CD4-positive, alpha-beta memory T cell (primary cell): ENCODE data around the gene KCNK4. TPM values are rescaled to one million over a fixed set of nuclear protein-coding genes. Genes with fewer than 3 reads are reported as not detected.
"Not testable (repeated sequence)": the region's sequence is repeated elsewhere in the genome, so short reads cannot be mapped to it uniquely, and the experiment has no call there.

ENCODE experiments used
- CTCF ChIA-PET: fragments of 350-600 bp; sonication (Branson Sonifier 250); formaldehyde crosslinking; loops from one replicate; lab custom pipeline; 2021; ENCODE audit warnings: inconsistent platforms; ENCODE audit not compliant: partially characterized antibody; lab: Charles Lee
- POLR2A ChIA-PET: fragments of 350-600 bp; sonication (Branson Sonifier 250); formaldehyde crosslinking; loops from one replicate; lab custom pipeline; 2021; ENCODE audit not compliant: partially characterized antibody; lab: Charles Lee
- DNase-seq, 5 donors: peaks; one replicate each; pipeline versions ENCODE4 v3.0.0 to v3.0.0-alpha.2; 2020 to 2022; ENCODE audit warnings: mixed read lengths in 1 of 5
- H3K27ac ChIP-seq: one replicate; pipeline ENCODE4 v1.7.0; 2013; ENCODE audit warnings: low read depth, low read length
- H3K27me3 ChIP-seq: 2 replicates; pipeline ENCODE4 v1.7.0; 2013; ENCODE audit warnings: mild to moderate bottlenecking, low read length, moderate library complexity; ENCODE audit not compliant: insufficient read depth
- H3K36me3 ChIP-seq: 2 replicates; pipeline ENCODE4 v1.7.0; 2013; ENCODE audit warnings: mild to moderate bottlenecking, low read length, moderate library complexity; ENCODE audit not compliant: insufficient read depth
- H3K4me1 ChIP-seq: 2 replicates; pipeline ENCODE4 v1.7.0; 2013; ENCODE audit warnings: mild to moderate bottlenecking, low read length, moderate library complexity; ENCODE audit not compliant: insufficient read depth
- H3K4me3 ChIP-seq, 2 donors: one replicate each; pipeline ENCODE4 v1.7.0; 2013; ENCODE audit warnings: low read length in 2 of 2, mild to moderate bottlenecking in 1 of 2
- H3K9me3 ChIP-seq, 2 donors: one replicate each; pipeline ENCODE4 v1.7.0; 2013; ENCODE audit warnings: low read length in 2 of 2, control low read depth in 1 of 2; ENCODE audit not compliant: control insufficient read depth in 1 of 2
- H3K27ac Mint-ChIP-seq, 7 donors: one replicate each; pipeline ENCODE4 v1.8.0; 2020 to 2021; ENCODE audit warnings: mixed read lengths in 7 of 7, mild to moderate bottlenecking in 6 of 7, inconsistent platforms in 3 of 7, moderate library complexity in 3 of 7
- H3K27me3 Mint-ChIP-seq, 2 donors: one replicate each; pipeline ENCODE4 v1.8.0; 2020 to 2021; ENCODE audit warnings: mixed read lengths in 2 of 2
- H3K36me3 Mint-ChIP-seq, 2 donors: one replicate each; pipeline ENCODE4 v1.8.0; 2020 to 2021; ENCODE audit warnings: mixed read lengths in 2 of 2, inconsistent platforms in 1 of 2, mild to moderate bottlenecking in 1 of 2
- H3K4me1 Mint-ChIP-seq, 4 donors: one replicate each; pipeline ENCODE4 v1.8.0; 2020 to 2021; ENCODE audit warnings: mixed read lengths in 4 of 4, mild to moderate bottlenecking in 1 of 4
- H3K4me3 Mint-ChIP-seq, 8 donors: one replicate each; pipeline ENCODE4 v1.8.0; 2020 to 2021; ENCODE audit warnings: mixed read lengths in 8 of 8, mild to moderate bottlenecking in 7 of 8, moderate library complexity in 6 of 8, inconsistent platforms in 3 of 8
- H3K9me3 Mint-ChIP-seq, 8 donors: one replicate each; pipeline ENCODE4 v1.8.0; 2020 to 2021; ENCODE audit warnings: mixed read lengths in 8 of 8, mild to moderate bottlenecking in 5 of 8, inconsistent platforms in 3 of 8, moderate library complexity in 1 of 8
- intact Hi-C: fragments of 100-400 bp; cut with micrococcal nuclease; formaldehyde crosslinking; loops from one replicate; pipeline ENCODE4 v1.15.1; 2023
- polyA plus RNA-seq, 2 donors: library from polyadenylated mRNA; unstranded; fragments of 300-500 nt; fragmentation: Illumina TruSeq; gene quantifications; one replicate each; pipeline ENCODE4 v1.2.3, GENCODE V29; 2021
- total RNA-seq, 2 experiments: library from RNA; stranded (reverse); gene quantifications; one replicate each; pipeline ENCODE4 v1.2.3, GENCODE V29; 2021

KCNK4 gene
- total and polyA plus RNA-seq, 4 experiments from 2014 or later: not detected

DNA sequence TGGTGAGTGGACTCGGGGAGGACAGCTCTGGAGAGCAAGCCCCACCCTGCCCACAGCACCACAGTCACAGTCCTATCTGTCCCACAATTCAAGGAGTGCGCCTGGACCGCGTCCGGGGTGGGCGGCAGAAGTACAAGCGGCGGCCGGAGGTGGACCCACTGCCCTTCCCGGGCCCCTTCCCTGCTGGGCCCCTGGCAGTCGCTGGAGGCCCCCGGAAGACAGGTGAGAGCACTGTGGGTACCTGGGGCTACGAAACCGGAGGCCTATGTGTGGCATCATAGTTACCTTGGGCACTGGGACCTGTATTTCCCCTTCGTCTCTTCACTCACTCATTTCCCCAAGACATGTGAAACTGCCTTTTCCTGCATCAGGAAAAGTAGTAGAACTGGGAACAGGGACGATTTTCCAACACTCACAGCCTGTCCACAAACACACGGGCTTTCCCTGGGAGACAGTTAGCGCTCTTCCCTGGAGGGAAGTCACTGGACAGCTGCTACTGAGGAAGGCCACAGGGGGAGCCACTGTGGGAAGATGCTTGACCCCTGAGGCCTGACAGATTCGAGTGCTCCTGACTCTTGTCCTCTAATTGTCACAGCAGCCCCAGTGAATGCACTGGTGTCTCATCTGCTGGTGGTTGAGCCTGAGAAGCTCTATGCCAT, 23.2 kb downstream of the KCNK4 start:
- ChIA-PET CTCF (no interaction called here), POLR2A (no interaction called here)
- H3K36me3 Mint-ChIP-seq: peaks cover 11 to 33% of the 10 kb centered on the region in 2 donors
- Histone ChIP-seq H3K27me3 (no peaks in the 10 kb centered on the region), H3K9me3 (no peaks in the 10 kb centered on the region), H3K27ac (no peak overlapping the region), H3K4me3 (no peak overlapping the region), H3K36me3 (peaks cover 12% of the 10 kb centered on the region), H3K4me1 (peaks cover 20% of the 10 kb centered on the region)
- H3K27me3 Mint-ChIP-seq: no peaks in the 10 kb centered on the region
- intact Hi-C loops: no loop called here
- H3K4me1 Mint-ChIP-seq: peaks cover 19 to 46% (median 30%) of the 10 kb centered on the region in 4 donors
- H3K9me3 Mint-ChIP-seq: peaks cover 0 to 2% (median 0%) of the 10 kb centered on the region in 8 donors
- peak overlapping the region in 1 of 8 donors; percentile 10 for H3K4me3 Mint-ChIP-seq
- no peak for DNase-seq
- peak overlapping the region in 2 of 7 donors; percentile 38 to 59 for H3K27ac Mint-ChIP-seq

DNA sequence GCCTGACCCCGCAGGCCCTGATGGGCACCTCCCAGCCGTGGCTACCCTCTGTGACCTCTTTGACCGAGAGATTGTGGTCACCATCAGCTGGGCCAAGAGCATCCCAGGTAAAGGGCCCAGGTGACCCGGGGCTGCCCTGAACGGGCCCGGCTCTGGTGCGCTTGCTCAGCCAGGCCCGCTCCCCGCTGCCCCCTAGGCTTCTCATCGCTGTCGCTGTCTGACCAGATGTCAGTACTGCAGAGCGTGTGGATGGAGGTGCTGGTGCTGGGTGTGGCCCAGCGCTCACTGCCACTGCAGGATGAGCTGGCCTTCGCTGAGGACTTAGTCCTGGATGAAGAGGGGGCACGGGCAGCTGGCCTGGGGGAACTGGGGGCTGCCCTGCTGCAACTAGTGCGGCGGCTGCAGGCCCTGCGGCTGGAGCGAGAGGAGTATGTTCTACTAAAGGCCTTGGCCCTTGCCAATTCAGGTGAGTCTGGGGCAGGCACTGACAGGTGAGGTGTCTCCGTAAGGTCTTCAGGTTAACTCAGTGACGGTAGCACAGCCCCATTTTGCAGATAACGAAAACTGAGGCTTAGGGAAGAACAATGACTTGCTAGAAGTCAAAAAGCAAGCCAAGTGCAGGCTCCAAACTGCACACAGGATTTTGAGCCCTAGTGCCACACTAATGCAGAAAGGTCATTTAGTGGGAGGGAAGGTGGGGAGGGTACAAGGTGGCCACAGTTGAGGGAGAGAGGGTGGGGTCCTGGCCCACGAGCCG, 23.9 kb downstream of the KCNK4 start:
- POLR2A ChIA-PET: interaction anchor here (4.0 to 4.8 kb wide), 2 partner anchors 25 to 43 kb away, joined by 69 to 153 read pairs; partner anchors contain the start of genes CCDC88B and RPS6KA4
- DNase-seq: no peak
- H3K27ac Mint-ChIP-seq: peak overlapping the region in 5 of 7 donors; percentile 22 to 88 (median 59)
- peaks cover 20 to 52% (median 32%) of the 10 kb centered on the region in 4 donors for H3K4me1 Mint-ChIP-seq
- Histone ChIP-seq H3K27ac (no peak overlapping the region), H3K4me1 (peaks cover 26% of the 10 kb centered on the region), H3K9me3 (no peaks in the 10 kb centered on the region), H3K4me3 (no peak overlapping the region), H3K27me3 (no peaks in the 10 kb centered on the region), H3K36me3 (peaks cover 12% of the 10 kb centered on the region)
- intact Hi-C loops: loop anchor here (5.0 kb wide), 1 partner anchor 42 kb away; the partner anchor contains the start of gene RPS6KA4
- peaks cover 0 to 2% (median 0%) of the 10 kb centered on the region in 8 donors for H3K9me3 Mint-ChIP-seq
- H3K36me3 Mint-ChIP-seq: peaks cover 11 to 32% of the 10 kb centered on the region in 2 donors
- CTCF ChIA-PET: no interaction called here
- H3K4me3 Mint-ChIP-seq: peak overlapping the region in 1 of 8 donors; percentile 33
- H3K27me3 Mint-ChIP-seq: no peaks in the 10 kb centered on the region

DNA sequence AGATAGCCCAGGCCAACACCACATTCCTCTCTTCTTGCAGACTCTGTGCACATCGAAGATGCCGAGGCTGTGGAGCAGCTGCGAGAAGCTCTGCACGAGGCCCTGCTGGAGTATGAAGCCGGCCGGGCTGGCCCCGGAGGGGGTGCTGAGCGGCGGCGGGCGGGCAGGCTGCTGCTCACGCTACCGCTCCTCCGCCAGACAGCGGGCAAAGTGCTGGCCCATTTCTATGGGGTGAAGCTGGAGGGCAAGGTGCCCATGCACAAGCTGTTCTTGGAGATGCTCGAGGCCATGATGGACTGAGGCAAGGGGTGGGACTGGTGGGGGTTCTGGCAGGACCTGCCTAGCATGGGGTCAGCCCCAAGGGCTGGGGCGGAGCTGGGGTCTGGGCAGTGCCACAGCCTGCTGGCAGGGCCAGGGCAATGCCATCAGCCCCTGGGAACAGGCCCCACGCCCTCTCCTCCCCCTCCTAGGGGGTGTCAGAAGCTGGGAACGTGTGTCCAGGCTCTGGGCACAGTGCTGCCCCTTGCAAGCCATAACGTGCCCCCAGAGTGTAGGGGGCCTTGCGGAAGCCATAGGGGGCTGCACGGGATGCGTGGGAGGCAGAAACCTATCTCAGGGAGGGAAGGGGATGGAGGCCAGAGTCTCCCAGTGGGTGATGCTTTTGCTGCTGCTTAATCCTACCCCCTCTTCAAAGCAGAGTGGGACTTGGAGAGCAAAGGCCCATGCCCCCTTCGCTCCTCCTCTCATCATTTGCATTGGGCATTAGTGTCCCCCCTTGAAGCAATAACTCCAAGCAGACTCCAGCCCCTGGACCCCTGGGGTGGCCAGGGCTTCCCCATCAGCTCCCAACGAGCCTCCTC, 24.8 kb downstream of the KCNK4 start:
- H3K27ac ChIP-seq: peak overlapping the region; percentile 96
- H3K4me3 Mint-ChIP-seq: peak overlapping the region; percentile 95 to 99 (median 96)
- CTCF ChIA-PET: interaction anchor here (3.1 to 3.8 kb wide), 3 partner anchors 11 to 26 kb away, joined by 40 to 54 read pairs (median 49); partner anchors contain the start of genes CCDC88B and ESRRA

GRCh38 chr11:64316672-64317324, 25.7 kb downstream of the KCNK4 start:
- peaks cover 12% of the 10 kb centered on the region for H3K36me3 ChIP-seq
- H3K4me3 Mint-ChIP-seq: peak overlapping the region; percentile 95 to 99 (median 96)
- H3K9me3 Mint-ChIP-seq: peaks cover 0 to 2% (median 0%) of the 10 kb centered on the region in 8 donors
- H3K4me1 Mint-ChIP-seq: peaks cover 23 to 51% (median 36%) of the 10 kb centered on the region in 4 donors
- H3K27me3 Mint-ChIP-seq: no peaks in the 10 kb centered on the region
- intact Hi-C loops: loop anchor here (1.0 to 5.0 kb wide), 6 partner anchors 11 to 337 kb away; partner anchors contain the start of genes CCDC88B, ESRRA, GPR137 and RPS6KA4
- peak in 1 of 5 donors; percentile 65 for DNase-seq
- peaks cover 20 to 42% of the 10 kb centered on the region in 2 donors for H3K36me3 Mint-ChIP-seq
- peaks cover 26% of the 10 kb centered on the region for H3K4me1 ChIP-seq
- ChIA-PET POLR2A (interaction anchor here (0.6 to 4.8 kb wide), 32 partner anchors 12 to 1760 kb away, joined by 3 to 153 read pairs (median 7); partner anchors contain the start of genes BAD, CATSPERZ, CCDC88B and DNAJC4), CTCF (interaction anchor here (1.0 to 3.8 kb wide), 19 partner anchors 12 to 336 kb away, joined by 3 to 54 read pairs (median 6); partner anchors contain the start of genes CATSPERZ, CCDC88B, ESRRA and FERMT3)
- H3K27ac Mint-ChIP-seq: peak overlapping the region; percentile 97 to 100 (median 100)
- no peaks in the 10 kb centered on the region for H3K9me3 ChIP-seq
- H3K27me3 ChIP-seq: no peaks in the 10 kb centered on the region
- H3K4me3 ChIP-seq: peak overlapping the region; percentile 68 to 72
- H3K27ac ChIP-seq: peak overlapping the region; percentile 96

More for the DNA sequence above, 24.8 kb downstream of the KCNK4 start:
- not testable (repeated sequence) for DNase-seq, H3K9me3 ChIP-seq, H3K27me3 Mint-ChIP-seq, H3K4me3 ChIP-seq, H3K9me3 Mint-ChIP-seq, H3K27me3 ChIP-seq
- Histone ChIP-seq H3K36me3 (peaks cover 12% of the 10 kb centered on the region), H3K4me1 (peaks cover 26% of the 10 kb centered on the region)
- intact Hi-C loops: loop anchor here (5.0 kb wide), 1 partner anchor 41 kb away; the partner anchor contains the start of gene RPS6KA4
- POLR2A ChIA-PET: interaction anchor here (1.2 to 4.8 kb wide), 10 partner anchors 12 to 463 kb away, joined by 3 to 153 read pairs (median 48); partner anchors contain the start of genes BAD, CATSPERZ, CCDC88B and ESRRA
- H3K4me1 Mint-ChIP-seq: peaks cover 20 to 54% (median 34%) of the 10 kb centered on the region in 4 donors
- H3K36me3 Mint-ChIP-seq: peaks cover 12 to 39% of the 10 kb centered on the region in 2 donors
- H3K27ac Mint-ChIP-seq: peak overlapping the region; percentile 97 to 100 (median 100)

DNA sequence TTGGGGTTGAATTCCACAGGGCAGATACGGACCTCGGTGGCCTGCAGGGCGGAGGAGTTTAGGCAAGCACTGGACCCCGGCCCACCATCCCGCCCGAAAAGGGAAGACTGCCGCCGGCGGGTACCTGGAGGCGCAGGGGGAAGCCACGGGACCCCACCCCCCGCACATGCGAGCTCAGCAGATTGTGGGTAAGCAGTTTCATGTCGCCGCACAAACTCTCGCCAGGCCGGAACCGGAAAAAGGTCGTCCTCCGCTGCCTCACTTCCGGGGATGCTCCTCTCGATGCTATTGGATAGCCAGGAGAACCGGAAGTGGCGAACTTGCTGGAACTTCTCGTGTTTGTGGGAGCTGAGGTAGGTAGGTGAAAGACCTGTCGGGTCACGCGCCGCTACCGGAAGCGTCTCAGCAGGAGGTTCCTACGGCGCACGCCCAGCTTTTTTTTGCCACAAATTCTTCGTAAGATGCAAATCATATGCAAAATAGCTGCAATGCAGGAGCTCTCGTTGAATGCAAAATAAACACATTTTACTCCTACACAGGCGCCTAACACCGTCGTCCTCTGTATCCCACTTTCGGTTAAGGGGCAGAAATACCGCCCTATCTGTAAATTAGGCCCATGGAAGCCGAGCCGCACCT, 26.3 kb downstream of the KCNK4 start, which contains the start of gene TRMT112:
Gene TRMT112 (minus strand): TSS at position 235 of the 636 bp plus-strand sequence. CDS start 33 bp downstream, at position 202.
- peak within 1 kb of the TSS; percentile 96 for H3K27ac ChIP-seq
- intact Hi-C loops: loop anchor here (1.0 to 5.0 kb wide), 6 partner anchors 12 to 336 kb away; partner anchors contain the start of genes CCDC88B, ESRRA, GPR137 and RPS6KA4
- peaks cover 20 to 41% of the 10 kb centered on the region in 2 donors for H3K36me3 Mint-ChIP-seq

More for the DNA sequence above, 26.3 kb downstream of the KCNK4 start, which contains the start of gene TRMT112:
- peaks cover 12% of the 10 kb centered on the region for H3K36me3 ChIP-seq
- Mint-ChIP-seq H3K27me3 (no peaks in the 10 kb centered on the region), H3K4me1 (peaks cover 23 to 51% (median 36%) of the 10 kb centered on the region in 4 donors), H3K9me3 (peaks cover 0 to 2% (median 0%) of the 10 kb centered on the region in 8 donors), H3K27ac (peak within 1 kb of the TSS; percentile 97 to 100 (median 100)), H3K4me3 (peak within 1 kb of the TSS; percentile 95 to 99 (median 96))
- no peaks in the 10 kb centered on the region for H3K9me3 ChIP-seq
- ChIA-PET CTCF (interaction anchor here (0.7 to 3.8 kb wide), 25 partner anchors 10 to 335 kb away, joined by 3 to 54 read pairs (median 5); partner anchors contain the start of genes CATSPERZ, CCDC88B, ESRRA and FERMT3), POLR2A (interaction anchor here (0.6 to 4.8 kb wide), 42 partner anchors 12 to 1760 kb away, joined by 3 to 153 read pairs (median 5); partner anchors contain the start of genes BAD, C11orf98, CATSPERZ and CCDC85B)
- no peaks in the 10 kb centered on the region for H3K27me3 ChIP-seq
- DNase-seq: peak; percentile 95 to 100 (median 99)
- peaks cover 26% of the 10 kb centered on the region for H3K4me1 ChIP-seq
- H3K4me3 ChIP-seq: peak within 1 kb of the TSS; percentile 68 to 72
